Measurements from ENCODE around the gene TECTB.
"Not testable (repeated sequence)": the region's sequence is repeated elsewhere in the genome, so short reads cannot be mapped to it uniquely, and the experiment has no call there.

TECTB gene

DNA sequence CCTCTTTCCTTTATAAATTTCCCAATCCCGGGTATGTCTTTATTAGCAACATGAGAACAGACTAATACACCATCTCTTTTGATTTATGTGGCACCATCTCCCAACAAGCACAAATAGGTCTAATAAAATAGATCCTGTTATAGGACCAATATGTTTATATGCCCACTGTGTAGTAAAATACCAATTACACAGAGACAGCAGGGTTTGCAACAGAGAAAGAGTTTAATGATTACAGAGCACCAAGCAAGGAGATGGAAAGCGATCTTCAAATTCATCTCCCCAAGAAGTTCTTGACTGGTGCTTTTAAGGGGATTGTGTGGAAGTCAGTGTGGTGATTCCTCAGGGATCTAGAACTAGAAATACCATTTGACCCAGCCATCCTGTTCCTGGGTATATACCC is 33.5 kb upstream of the TECTB start:
- in situ Hi-C loops (cut with HindIII; ENCODE audit: low sequenced_read_pairs), result no loop called here
- no peak for DNase-seq (ENCODE audit: low read depth, low spot score)
- TF ChIP-seq, protein P1, sequence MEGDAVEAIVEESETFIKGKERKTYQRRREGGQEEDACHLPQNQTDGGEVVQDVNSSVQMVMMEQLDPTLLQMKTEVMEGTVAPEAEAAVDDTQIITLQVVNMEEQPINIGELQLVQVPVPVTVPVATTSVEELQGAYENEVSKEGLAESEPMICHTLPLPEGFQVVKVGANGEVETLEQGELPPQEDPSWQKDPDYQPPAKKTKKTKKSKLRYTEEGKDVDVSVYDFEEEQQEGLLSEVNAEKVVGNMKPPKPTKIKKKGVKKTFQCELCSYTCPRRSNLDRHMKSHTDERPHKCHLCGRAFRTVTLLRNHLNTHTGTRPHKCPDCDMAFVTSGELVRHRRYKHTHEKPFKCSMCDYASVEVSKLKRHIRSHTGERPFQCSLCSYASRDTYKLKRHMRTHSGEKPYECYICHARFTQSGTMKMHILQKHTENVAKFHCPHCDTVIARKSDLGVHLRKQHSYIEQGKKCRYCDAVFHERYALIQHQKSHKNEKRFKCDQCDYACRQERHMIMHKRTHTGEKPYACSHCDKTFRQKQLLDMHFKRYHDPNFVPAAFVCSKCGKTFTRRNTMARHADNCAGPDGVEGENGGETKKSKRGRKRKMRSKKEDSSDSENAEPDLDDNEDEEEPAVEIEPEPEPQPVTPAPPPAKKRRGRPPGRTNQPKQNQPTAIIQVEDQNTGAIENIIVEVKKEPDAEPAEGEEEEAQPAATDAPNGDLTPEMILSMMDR (IDR thresholded peaks at IDR 0.05; ENCODE audit: low read depth, low read length), result no peak
- no peak overlapping the region for H3K4me3 ChIP-seq (ENCODE audit: low read depth, low read length)

DNA sequence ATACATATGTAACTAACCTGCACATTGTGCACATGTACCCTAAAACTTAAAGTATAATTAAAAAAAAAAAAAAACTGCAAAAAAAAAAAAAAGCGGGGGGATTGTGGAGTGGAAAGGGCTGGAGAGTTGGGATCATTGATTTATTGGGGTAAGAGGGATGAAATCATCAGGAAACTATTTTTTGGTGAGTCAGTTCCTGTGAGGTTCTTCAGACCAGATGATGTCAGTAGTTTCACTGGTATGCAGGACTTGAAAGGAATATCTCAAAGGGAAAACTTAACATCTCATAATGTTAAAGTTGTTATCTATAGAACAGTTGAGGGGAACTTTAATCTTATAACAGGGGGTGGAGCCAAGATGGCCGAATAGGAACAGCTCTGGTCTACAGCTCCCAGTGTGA is 32.6 kb upstream of the TECTB start:
- H3K4me3 ChIP-seq (ENCODE audit: low read depth, low read length), result no peak overlapping the region
- in situ Hi-C loops (cut with HindIII; ENCODE audit: low sequenced_read_pairs), result no loop called here
- TF ChIP-seq, protein P1 (IDR thresholded peaks at IDR 0.05; ENCODE audit: low read depth, low read length), result no peak
- DNase-seq (ENCODE audit: low read depth, low spot score), result no peak

DNA sequence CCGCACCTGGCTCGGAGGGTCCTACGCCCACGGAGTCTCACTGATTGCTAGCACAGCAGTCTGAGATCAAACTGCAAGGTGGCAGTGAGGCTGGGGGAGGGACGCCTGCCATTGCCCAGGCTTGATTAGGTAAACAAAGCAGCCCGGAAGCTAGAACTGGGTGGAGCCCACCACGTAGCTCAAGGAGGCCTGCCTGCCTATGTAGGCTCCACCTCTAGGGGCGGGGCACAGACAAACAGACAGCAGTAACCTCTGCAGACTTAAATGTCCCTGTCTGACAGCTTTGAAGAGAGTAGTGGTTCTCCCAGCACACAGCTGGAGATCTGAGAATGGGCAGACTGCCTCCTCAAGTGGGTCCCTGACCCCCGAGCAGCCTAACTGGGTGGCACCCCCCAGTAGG is 32.0 kb upstream of the TECTB start:
- H3K4me3 ChIP-seq (ENCODE audit: low read depth, low read length); in situ Hi-C loops (cut with HindIII; ENCODE audit: low sequenced_read_pairs): not testable (repeated sequence)

DNA sequence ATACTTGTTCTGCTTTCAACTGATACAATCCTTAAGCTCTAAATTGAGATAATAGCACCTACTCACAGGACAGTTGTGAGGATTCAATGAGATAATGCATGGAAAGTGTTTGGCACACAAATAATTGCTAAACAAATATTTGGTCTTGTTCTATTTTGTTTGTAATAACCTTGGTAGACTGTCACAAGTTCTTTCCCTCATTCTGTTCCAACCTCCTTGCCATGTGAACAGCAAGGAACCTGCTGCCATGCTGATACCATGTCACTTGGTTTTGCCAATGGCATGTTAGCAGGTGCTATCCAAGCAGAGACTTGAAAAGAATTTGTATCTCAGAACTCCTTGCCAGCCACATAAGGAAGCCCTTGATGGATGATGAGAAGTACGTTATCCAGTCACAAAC is 24.8 kb upstream of the TECTB start:
- DNase-seq (ENCODE audit: low read depth, low spot score), result no peak
- in situ Hi-C loops (cut with HindIII; ENCODE audit: low sequenced_read_pairs), result no loop called here
- H3K4me3 ChIP-seq (ENCODE audit: low read depth, low read length), result no peak overlapping the region
- TF ChIP-seq, protein P1 (IDR thresholded peaks at IDR 0.05; ENCODE audit: low read depth, low read length), result no peak

More for the DNA sequence above, 32.0 kb upstream of the TECTB start:
- DNase-seq (ENCODE audit: low read depth, low spot score), result not testable (repeated sequence)

DNA sequence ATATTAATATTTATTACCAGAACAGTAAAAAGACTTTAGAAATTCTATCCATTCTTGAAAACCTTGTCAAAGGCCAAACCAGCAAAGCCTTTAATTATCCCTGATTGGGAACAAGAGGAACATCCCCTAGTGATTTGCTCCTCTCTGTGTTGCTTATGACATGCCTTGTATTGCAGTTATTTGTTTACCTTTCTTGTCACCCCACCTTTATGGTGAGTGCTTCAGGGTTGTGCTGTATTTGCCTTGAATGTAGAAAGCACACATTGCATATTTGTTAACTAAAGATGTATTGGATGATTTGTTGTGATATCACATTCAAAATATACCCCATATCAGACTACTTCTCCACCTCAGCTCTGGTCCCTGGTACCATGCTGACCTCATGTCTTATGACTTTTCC is 23.5 kb upstream of the TECTB start:
- TF ChIP-seq, protein P1 (IDR thresholded peaks at IDR 0.05; ENCODE audit: low read depth, low read length), result no peak
- DNase-seq (ENCODE audit: low read depth, low spot score), result no peak
- in situ Hi-C loops (cut with HindIII; ENCODE audit: low sequenced_read_pairs), result no loop called here
- H3K4me3 ChIP-seq (ENCODE audit: low read depth, low read length), result no peak overlapping the region

DNA sequence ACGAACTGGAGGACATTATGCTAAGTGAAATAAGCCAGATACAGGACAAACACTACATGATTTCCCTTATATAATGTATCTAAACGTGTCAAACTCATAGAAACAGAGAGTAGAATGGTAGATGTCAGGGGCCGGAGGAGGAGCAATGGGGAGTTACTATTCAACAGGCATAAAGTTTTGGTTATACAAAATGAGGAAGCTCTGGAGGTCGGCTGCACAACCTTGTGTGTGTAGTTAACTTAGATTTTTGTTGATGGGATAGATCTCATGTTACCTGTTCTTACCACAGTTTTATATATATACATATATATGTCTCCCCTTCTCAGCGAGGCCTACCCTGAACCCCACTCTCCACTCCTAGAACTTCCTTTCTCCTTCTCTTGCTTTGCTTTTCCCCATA is 22.4 kb upstream of the TECTB start:
- DNase-seq (ENCODE audit: low read depth, low spot score), result no peak
- TF ChIP-seq, protein P1 (IDR thresholded peaks at IDR 0.05; ENCODE audit: low read depth, low read length), result no peak
- H3K4me3 ChIP-seq (ENCODE audit: low read depth, low read length), result no peak overlapping the region
- in situ Hi-C loops (cut with HindIII; ENCODE audit: low sequenced_read_pairs), result no loop called here

DNA sequence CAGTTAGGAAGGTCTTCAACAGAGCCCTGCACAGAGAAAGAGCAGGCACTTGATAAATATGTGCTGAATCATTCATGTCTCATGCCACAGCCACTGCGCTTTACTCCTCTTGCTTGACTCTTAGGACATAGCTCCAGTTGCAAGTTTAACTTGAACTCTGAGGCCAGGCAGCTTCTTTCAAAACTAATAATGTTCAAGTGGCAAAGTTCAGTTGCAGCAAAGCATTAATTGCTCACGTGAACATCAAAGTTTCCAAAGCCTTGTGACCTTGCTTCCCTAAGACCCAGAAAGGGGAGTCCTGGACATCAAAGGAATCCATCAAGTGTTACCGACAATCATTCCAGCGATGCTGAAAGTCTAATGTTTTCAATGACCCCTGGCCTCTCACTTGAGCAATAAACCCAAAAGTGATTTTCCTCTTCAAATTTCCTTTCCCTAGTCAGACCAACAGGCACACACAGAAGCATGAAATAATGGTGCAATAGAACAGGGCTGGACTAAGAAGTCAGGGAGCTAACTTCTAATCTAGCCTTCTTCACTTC is 21.8 kb upstream of the TECTB start:
- no peak for DNase-seq (ENCODE audit: low read depth, low spot score)
- TF ChIP-seq, protein P1 (IDR thresholded peaks at IDR 0.05; ENCODE audit: low read depth, low read length), result no peak
- no peak overlapping the region for H3K4me3 ChIP-seq (ENCODE audit: low read depth, low read length)
- in situ Hi-C loops (cut with HindIII; ENCODE audit: low sequenced_read_pairs), result no loop called here

All from astrocyte of the spinal cord (primary cell).